HG03135 (cell line): ENCODE results near the gene PTPN21.

Source experiments
- ATAC-seq: cut with Tn5 transposase; IDR thresholded peaks from one replicate; pipeline ENCODE4 v1.9.1; 2021; ENCODE audit warnings: mild to moderate bottlenecking, moderate library complexity; ENCODE audit not compliant: unreplicated experiment

Gene PTPN21

DNA sequence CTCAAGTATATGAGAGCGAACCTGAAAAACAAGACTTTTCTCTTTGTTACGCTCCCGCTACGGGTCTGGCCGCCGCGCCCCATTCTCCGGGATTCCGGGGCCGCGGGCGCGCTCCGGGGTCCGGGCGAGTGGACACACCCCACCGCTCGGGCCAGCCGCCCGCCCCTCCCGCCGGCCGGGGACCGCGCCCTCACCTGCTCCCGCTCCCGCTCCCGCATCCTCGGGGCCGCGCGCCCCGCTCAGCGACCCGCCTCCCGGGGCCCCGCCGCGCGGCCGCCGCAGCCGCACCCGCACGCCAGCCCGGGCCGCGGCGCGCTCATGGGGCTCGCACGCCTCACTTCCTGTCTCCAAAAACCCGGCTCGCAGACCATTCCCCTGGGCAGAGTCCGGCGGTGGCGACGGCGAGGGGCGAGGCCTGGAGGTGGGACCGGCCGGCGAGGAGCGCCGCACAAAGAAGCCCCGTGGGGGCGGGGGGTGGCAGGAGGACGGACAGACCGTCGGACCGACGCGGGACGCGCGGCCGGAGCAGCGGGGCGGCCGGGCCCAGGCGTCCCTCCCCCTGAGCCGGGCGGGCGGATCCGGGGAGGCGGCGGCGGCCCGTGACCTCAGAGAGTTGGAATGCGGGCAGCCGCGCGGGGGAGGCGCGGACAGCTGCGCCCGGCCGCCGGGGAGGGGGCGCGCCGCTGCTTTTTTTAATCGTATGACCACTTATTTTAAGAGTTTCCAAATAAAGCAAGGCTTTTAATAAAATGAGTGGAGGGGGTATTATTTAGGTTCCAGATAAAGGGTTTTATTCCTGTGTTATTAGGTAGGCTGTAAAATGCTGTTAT lies at the start of gene PTPN21:
TSS of gene PTPN21 (minus strand) at position 551 of the 830 bp plus-strand sequence. CDS start 4,590 bp downstream, outside the sequence.
- no peak for ATAC-seq

- ATAC-seq = no peak
Observed at GRCh38 chr14:88604212-88604611, 49.4 kb upstream of the PTPN21 start.

DNA sequence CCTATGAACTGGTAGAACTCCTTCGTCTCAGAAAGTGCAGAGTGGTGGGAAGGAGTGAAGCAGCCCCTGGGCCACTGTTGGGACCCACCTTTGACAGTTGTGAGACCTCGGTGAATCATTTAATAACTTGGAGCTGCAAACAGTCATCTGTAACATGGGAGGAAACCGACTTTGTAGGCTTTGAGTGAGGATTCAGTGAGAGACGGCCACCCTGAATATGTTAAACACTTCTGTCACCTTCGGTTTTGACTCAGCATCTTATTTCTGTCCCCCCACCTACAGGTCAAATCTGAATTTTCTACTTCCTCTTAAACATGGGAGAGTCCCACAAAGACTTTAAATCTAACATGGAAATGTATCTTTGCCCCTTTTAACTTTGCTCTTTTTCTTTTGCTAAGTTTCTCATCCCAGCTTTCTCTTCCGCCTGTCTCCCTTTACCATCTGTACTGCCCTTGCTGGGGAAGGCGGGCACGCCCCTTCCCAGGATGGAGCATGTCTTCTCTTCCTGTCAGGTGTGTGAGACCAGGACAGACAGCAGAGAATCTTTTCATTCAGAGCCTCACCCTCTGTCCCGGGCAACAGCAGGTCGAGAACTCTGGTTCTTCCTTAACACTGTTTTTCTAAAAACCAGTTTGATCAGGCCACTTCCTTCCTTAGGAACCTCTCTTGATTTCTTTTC lies 45.1 kb upstream of the PTPN21 start:
- ATAC-seq = peak; percentile 94

GRCh38 chr14:88599326-88599725 lies 44.5 kb upstream of the PTPN21 start:
- ATAC-seq = no peak

DNA sequence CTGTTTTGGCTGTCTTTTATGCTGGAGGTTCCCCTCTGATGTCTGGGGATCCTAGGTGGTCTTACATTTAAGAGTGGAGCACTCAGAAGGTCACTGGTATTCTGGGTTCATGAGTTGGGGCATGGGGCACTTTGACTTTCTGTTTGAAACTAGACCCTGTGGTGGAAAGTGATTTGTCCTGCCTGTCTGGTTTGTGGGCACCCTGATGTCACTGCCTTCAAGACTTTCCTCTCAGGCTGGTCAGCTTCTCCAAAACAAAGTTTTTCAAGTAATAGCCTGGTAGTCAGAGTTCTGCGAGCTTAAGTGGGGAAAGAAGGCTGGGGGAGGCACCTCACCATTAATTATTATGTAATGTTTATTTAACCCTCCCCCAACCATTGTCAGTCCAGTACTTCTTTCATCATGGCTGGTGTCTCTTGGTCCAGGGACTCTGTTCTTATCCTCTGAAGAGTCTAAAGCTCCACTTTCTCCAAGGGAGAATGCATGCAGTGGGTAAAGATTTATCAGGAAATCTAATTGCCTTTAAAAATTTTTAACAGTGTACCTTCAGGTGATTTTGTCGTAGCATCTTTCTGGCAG lies 43.4 kb upstream of the PTPN21 start:
- ATAC-seq = no peak

- ATAC-seq = no peak
Observed at GRCh38 chr14:88597601-88598000, 42.8 kb upstream of the PTPN21 start.

- no peak for ATAC-seq
Observed at GRCh38 chr14:88597038-88597437, 42.2 kb upstream of the PTPN21 start.

- no peak for ATAC-seq
Observed at GRCh38 chr14:88592031-88592430, 37.2 kb upstream of the PTPN21 start.

DNA sequence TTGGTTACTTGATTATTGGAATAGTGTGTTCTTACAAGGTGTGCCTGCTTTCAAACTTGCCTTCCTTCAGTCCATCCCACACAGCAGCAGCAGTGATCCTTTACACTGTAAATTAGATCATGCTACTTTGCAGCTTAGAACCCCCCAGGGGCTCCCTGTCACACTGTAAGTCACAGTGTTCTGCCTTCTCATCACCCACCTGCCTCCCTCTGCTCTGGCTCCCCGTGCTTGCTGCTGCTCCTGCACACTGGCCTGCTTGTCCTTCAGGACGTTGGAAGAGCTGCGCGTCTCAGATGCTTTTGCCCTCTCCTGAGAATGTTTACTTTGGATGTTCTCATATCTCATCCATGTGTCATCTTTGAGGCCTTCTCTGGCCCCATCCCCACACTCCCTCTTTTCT lies 35.4 kb upstream of the PTPN21 start:
- no peak for ATAC-seq

- no peak for ATAC-seq
Observed at GRCh38 chr14:88588081-88588480, 33.3 kb upstream of the PTPN21 start.

- ATAC-seq = no peak
Observed at GRCh38 chr14:88584451-88584850, 29.6 kb upstream of the PTPN21 start.

DNA sequence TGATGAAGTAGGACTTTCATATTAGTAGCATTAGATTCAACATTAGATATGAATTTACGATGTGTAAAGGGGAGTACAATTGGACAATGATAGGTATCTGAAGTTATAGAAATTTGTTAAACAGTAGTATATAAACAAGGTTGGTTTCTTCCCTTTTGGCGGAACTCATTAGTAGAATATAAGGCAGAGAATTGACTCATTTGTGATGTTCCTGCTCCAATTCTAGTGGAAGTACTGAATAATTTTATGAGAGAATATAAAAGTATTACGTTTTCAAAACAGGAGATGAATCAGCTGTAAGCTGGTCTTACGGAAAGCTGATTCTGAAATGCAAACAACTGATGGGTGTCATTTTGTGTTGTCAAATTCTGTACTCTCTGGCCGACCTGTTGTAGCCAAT lies 21.4 kb upstream of the PTPN21 start:
- no peak for ATAC-seq

GRCh38 chr14:88572117-88572516 lies 17.3 kb upstream of the PTPN21 start:
- no peak for ATAC-seq

DNA sequence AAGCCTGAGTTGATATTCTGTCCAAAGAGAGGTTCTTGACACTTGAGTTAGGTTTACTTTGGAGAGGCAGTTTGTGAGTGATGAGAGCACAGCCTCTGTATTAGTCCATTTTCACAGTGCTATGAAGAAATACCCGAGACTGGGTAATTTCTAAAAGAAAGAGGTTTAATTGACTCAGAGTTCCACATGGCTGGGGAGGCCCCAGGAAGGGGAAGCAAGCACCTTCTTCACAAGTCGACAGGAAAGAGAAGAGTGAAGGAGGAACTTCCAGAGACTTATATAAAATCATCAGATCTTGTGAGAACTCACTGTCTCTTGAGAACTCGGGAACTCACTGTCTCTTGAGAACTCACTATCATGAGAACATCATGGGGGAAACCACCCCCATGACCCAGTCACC lies 13.4 kb upstream of the PTPN21 start:
- ATAC-seq = no peak

- no peak for ATAC-seq
Observed at GRCh38 chr14:88565427-88565826, 10.6 kb upstream of the PTPN21 start.

DNA sequence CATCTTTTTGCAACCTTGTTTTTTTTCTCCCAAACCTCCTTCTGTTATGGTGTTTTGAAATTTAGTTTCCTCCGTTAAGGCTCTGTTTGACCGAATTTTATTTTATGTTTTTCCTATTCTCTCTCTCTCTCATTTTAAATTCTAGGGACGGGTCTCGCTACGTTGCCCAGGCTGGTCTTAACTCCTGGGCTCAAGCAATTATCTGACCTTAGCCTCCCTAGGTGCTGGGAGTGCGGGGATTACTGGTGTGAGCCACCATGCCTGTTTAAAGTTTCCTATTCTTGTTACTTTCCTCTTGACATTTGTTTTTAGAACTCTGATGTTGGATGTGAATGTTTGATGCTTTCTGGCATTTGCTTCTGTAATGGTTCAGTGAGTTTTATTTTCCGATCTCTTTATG lies 9.0 kb upstream of the PTPN21 start:
- ATAC-seq = no peak

GRCh38 chr14:88562831-88563686 lies 8.3 kb upstream of the PTPN21 start, which contains the start of gene ZC3H14:
Gene ZC3H14, plus strand, starts transcription at chr14:88563037. Its CDS starts 97 bp downstream, at chr14:88563134.
- ATAC-seq = peak; percentile 95

GRCh38 chr14:88562532-88562830 lies 7.7 kb upstream of the PTPN21 start:
- ATAC-seq = no peak

DNA sequence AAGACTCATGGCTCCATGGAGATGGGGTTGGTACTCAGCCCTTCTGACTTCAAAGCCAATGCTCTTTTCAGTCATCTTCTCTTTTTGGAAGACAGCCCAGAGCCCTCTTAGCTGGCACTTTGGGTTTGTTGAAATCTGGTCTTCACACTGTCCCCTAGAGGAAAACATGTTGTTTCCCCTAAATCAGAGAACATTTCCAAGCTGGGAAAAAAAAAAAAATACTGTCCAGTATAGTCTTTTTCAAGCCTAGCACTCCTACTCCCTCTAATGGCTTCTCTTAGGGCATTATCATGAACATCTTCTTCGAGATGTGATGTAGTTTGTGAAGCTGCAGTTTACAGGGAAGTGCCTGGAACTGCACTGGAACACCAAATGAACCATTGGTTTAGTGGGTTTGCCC lies 5.0 kb upstream of the PTPN21 start:
- no peak for ATAC-seq

DNA sequence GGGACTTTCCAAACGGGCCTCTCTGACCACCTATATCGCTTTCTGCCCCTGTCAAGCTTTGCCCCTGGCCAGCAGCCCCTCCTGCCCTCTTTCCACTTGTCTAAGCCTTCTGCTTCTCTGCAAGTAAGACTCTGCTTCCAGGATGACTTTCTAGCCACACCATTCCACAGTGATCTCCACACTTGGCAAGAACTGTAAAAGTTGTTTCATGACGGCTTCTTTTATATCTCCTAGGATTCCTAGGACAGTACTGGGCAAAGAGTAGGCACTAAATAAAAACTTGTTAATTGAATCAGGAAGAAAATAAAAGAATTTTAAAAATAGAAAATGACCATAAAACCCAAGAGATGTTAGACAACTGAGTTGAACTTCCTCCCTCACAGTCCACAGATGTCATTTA lies 1.8 kb upstream of the PTPN21 start:
- no peak for ATAC-seq

- no peak for ATAC-seq
Observed at GRCh38 chr14:88553886-88554456, 836 bp downstream of the PTPN21 start.
